Measurements from ENCODE around the gene SNAPIN. TPM values are rescaled to one million over a fixed set of nuclear protein-coding genes. Genes with fewer than 3 reads are reported as not detected.

SNAPIN gene
- total and polyA plus RNA-seq, 9 of the 15 experiments (the other 6 are each of a cell fraction or from before 2014, with no cell fraction given) = 11.2 to 43.9 (median 32.3) TPM

DNA sequence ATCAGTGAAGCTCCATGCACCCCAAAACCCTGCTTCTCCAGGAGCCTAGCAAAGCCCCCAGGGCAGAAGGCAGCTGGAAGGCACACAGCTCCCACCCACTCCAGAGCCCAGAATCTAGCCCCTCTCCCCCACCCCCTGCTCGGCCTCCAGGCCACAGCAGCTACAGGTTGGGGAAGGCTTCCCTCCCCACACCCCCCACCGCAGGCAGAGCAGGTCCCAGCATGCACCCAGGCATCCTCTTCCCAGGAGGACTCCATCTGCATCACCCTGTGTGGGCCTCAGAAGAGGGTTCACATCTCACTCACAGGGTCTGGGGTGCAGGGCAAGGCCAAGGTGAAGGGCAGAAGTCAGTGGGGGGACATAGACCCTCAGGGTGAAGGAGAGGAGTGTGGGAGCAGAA lies 43.1 kb upstream of the SNAPIN start:
- H3K79me2 ChIP-seq (ENCODE audit: control insufficient read depth, insufficient read depth, low read length) = no peaks in the 10 kb centered on the region
- peak overlapping the region in 1 of 2 experiments; percentile 48; a peak in 1 of 4 replicates for H3K9ac ChIP-seq (ENCODE audit: insufficient read depth in 1 of 2, low read depth in 2 of 2, low read length in 2 of 2)
- H2AFZ ChIP-seq (ENCODE audit: low read depth, low read length) = no peak overlapping the region
- no peak overlapping the region for H3K4me2 ChIP-seq (ENCODE audit: insufficient read depth, low read length)
- FAIRE-seq (no peak), DNase-seq (ENCODE audit: extremely low read depth in 1 of 4, low spot score in 3 of 4) (no peak), ATAC-seq (no peak)
- 48% methylated on average over 2 of the region's 2 CpGs for WGBS (ENCODE audit: insufficient coverage, low coverage, missing lambda C conversion rate)
- H3K9me3 ChIP-seq (replicated peaks; ENCODE audit: control insufficient read depth, insufficient read depth, low read depth, low read length) = no peaks in the 10 kb centered on the region
- H3K4me1 ChIP-seq (replicated peaks in 1 of 2; ENCODE audit: control insufficient read depth in 2 of 2, insufficient read depth in 2 of 2, low read length in 2 of 2) = peaks cover 18 to 36% of the 10 kb centered on the region in 2 experiments
- H3K27ac ChIP-seq (ENCODE audit: extremely low read depth, low read depth, low read length) = no peak overlapping the region
- ChIA-PET POLR2A (interaction anchor here (0.6 to 6.8 kb wide), 7 partner anchors 9 to 258 kb away, joined by 3 to 70 read pairs (median 5); partner anchors contain the start of genes S100A1 and S100A13), CTCF (ENCODE audit: low intra/inter-chr PET ratio) (no interaction called here)
- TF ChIP-seq, protein P1, sequence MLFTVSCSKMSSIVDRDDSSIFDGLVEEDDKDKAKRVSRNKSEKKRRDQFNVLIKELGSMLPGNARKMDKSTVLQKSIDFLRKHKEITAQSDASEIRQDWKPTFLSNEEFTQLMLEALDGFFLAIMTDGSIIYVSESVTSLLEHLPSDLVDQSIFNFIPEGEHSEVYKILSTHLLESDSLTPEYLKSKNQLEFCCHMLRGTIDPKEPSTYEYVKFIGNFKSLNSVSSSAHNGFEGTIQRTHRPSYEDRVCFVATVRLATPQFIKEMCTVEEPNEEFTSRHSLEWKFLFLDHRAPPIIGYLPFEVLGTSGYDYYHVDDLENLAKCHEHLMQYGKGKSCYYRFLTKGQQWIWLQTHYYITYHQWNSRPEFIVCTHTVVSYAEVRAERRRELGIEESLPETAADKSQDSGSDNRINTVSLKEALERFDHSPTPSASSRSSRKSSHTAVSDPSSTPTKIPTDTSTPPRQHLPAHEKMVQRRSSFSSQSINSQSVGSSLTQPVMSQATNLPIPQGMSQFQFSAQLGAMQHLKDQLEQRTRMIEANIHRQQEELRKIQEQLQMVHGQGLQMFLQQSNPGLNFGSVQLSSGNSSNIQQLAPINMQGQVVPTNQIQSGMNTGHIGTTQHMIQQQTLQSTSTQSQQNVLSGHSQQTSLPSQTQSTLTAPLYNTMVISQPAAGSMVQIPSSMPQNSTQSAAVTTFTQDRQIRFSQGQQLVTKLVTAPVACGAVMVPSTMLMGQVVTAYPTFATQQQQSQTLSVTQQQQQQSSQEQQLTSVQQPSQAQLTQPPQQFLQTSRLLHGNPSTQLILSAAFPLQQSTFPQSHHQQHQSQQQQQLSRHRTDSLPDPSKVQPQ (CRISPR knock-in tag; IDR thresholded peaks at IDR 0.05; ENCODE audit: borderline replicate concordance) = no peak
- TF ChIP-seq, protein P2, sequence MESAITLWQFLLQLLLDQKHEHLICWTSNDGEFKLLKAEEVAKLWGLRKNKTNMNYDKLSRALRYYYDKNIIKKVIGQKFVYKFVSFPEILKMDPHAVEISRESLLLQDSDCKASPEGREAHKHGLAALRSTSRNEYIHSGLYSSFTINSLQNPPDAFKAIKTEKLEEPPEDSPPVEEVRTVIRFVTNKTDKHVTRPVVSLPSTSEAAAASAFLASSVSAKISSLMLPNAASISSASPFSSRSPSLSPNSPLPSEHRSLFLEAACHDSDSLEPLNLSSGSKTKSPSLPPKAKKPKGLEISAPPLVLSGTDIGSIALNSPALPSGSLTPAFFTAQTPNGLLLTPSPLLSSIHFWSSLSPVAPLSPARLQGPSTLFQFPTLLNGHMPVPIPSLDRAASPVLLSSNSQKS (CRISPR knock-in tag; IDR thresholded peaks at IDR 0.05) = no peak
- TF ChIP-seq ZNF239 (CRISPR knock-in tag; IDR thresholded peaks at IDR 0.05) = no peak
- TF ChIP-seq SNRNP70 (optimal IDR thresholded peaks at IDR 0.05; ENCODE audit: low read depth, low read length) = no peak
- no peak for TF ChIP-seq RBM39 (optimal IDR thresholded peaks at IDR 0.05; ENCODE audit: low read depth, low read length)
- no peak for TF ChIP-seq SIN3B (IDR thresholded peaks at IDR 0.05; ENCODE audit: low read depth)
- no peak for TF ChIP-seq CCAR2 (IDR thresholded peaks at IDR 0.05; ENCODE audit: low read depth, low read length)
- TF ChIP-seq RNF2 (IDR thresholded peaks at IDR 0.05) = no peak
- TF ChIP-seq POLR3A (IDR thresholded peaks at IDR 0.05; ENCODE audit: borderline replicate concordance, extremely low read depth, insufficient read depth, insufficient read length) = no peak
- no TSS peak for BruUV-seq (replicated peaks)
- H3K4me3 ChIP-seq = no peak overlapping the region
- no peaks in the 10 kb centered on the region for H4K20me1 ChIP-seq (replicated peaks; ENCODE audit: control insufficient read depth, insufficient read depth, low read length)
- in situ Hi-C loops (cut with MboI) (no loop called here), intact Hi-C loops (cut with micrococcal nuclease) (no loop called here)
- H3K9me1 ChIP-seq (ENCODE audit: control insufficient read depth, insufficient read depth, low read length) = no peaks in the 10 kb centered on the region
- H3K27me3 ChIP-seq (ENCODE audit: control insufficient read depth in 2 of 2, insufficient read depth in 2 of 2, low read length in 2 of 2) = no peaks in the 10 kb centered on the region
- H3K36me3 ChIP-seq (ENCODE audit: control insufficient read depth, insufficient read depth, low read length) = no peaks in the 10 kb centered on the region

All from K562 (cell line).